SK-N-SH (cell line): ENCODE results near the gene FBLIM1. TPM values are rescaled to one million over a fixed set of nuclear protein-coding genes. Genes with fewer than 3 reads are reported as not detected.

Source experiments
- CTCF ChIA-PET: fragments of 300-600, 350-600 bp; formaldehyde crosslinking; extraction: SDS; loops from one replicate; lab custom pipeline; 2021; lab: Yijun Ruan, JAX
- POLR2A ChIA-PET: fragments of 350-600 bp; sonication (Branson Sonifier 250); formaldehyde crosslinking; extraction: SDS; loops from one replicate; lab custom pipeline; 2020; ENCODE audit warnings: antibody characterized with exemption, inconsistent platforms; lab: Yijun Ruan, JAX
- DNase-seq: peaks from one replicate; pipeline ENCODE4 v3.0.0; 2012
- H2AFZ ChIP-seq: fragments of 200-600 bp; sonication (generic); 2 replicates; pipeline ENCODE4 v1.8.1; 2016; ENCODE audit warnings: antibody characterized with exemption, mild to moderate bottlenecking, low read depth
- H3F3A ChIP-seq: fragments of 200-600 bp; sonication (generic); replicated peaks from 2 replicates; pipeline ENCODE3; 2016; ENCODE audit warnings: antibody characterized with exemption, mild to moderate bottlenecking; ENCODE audit not compliant: insufficient read depth
- H3K27ac ChIP-seq, 2 experiments: fragments of 200-500 bp in 1 of 2; fragments of 200-600 bp in 1 of 2; sonication (Bioruptor generic) in 1 of 2; sonication (generic), shearing (Covaris generic) in 1 of 2; 2 replicates each; pipeline versions ENCODE4 v1.5.1 to v1.6.1; 2014 to 2016; ENCODE audit warnings: low read depth in 2 of 2, inconsistent platforms in 1 of 2, low read length in 1 of 2, mild to moderate bottlenecking in 1 of 2, mixed read lengths in 1 of 2
- H3K27me3 ChIP-seq: fragments of 200-600 bp; sonication (generic), shearing (Covaris generic); 2 replicates; pipeline ENCODE4 v1.6.1; 2016; ENCODE audit warnings: mixed run types; ENCODE audit not compliant: insufficient read depth
- H3K36me3 ChIP-seq, 2 experiments: fragments of 200-500 bp in 1 of 2; fragments of 200-600 bp in 1 of 2; sonication (Bioruptor generic) in 1 of 2; sonication (generic) in 1 of 2; replicated peaks in 1 of 2; 2 replicates each; pipeline versions ENCODE3 to v1.5.1; 2014 to 2016; ENCODE audit warnings: low read length in 1 of 2, mild to moderate bottlenecking in 1 of 2; ENCODE audit not compliant: insufficient read depth in 2 of 2, control insufficient read depth in 1 of 2
- H3K4me1 ChIP-seq, 2 experiments: fragments of 200-500 bp in 1 of 2; fragments of 200-600 bp in 1 of 2; sonication (Bioruptor generic) in 1 of 2; sonication (generic), shearing (Covaris generic) in 1 of 2; 2 replicates each; pipeline versions ENCODE4 v1.5.1 to v1.6.1; 2014 to 2016; ENCODE audit warnings: low read depth in 1 of 2, low read length in 1 of 2, mixed run types in 1 of 2; ENCODE audit not compliant: insufficient read depth in 2 of 2, control insufficient read depth in 1 of 2
- H3K4me2 ChIP-seq: fragments of 200-600 bp; sonication (generic), shearing (Covaris generic); 2 replicates; pipeline ENCODE4 v1.6.1; 2017; ENCODE audit warnings: mixed run types
- H3K4me3 ChIP-seq, 2 experiments: fragments of 200-500 bp in 1 of 2; fragments of 200-600 bp in 1 of 2; sonication (Bioruptor generic) in 1 of 2; sonication (generic), shearing (Covaris generic) in 1 of 2; 2 replicates each; pipeline versions ENCODE4 v1.5.1 to v1.8.1; 2014 to 2016; ENCODE audit warnings: low read depth in 2 of 2, inconsistent platforms in 1 of 2, low read length in 1 of 2, mild to moderate bottlenecking in 1 of 2, mixed read lengths in 1 of 2, moderate library complexity in 1 of 2
- H3K79me2 ChIP-seq: fragments of 200-600 bp; sonication (generic); 2 replicates; pipeline ENCODE4 v1.8.1; 2017; ENCODE audit warnings: mild to moderate bottlenecking; ENCODE audit not compliant: insufficient read depth
- H3K9ac ChIP-seq: fragments of 200-600 bp; sonication (generic); 2 replicates; pipeline ENCODE4 v1.6.1; 2017; ENCODE audit warnings: mixed run types
- H3K9me2 ChIP-seq: fragments of 200-600 bp; sonication (generic); 2 replicates; pipeline ENCODE4 v1.6.1; 2017; ENCODE audit warnings: mixed run types
- H3K9me3 ChIP-seq: fragments of 200-600 bp; sonication (generic); 2 replicates; pipeline ENCODE4 v1.6.1; 2017; ENCODE audit warnings: mixed run types, mild to moderate bottlenecking, moderate library complexity
- H4K20me1 ChIP-seq: fragments of 200-600 bp; sonication (generic); 2 replicates; pipeline ENCODE4 v1.6.1; 2017; ENCODE audit warnings: mild to moderate bottlenecking, mixed run types; ENCODE audit not compliant: insufficient read depth
- CHD2 ChIP-seq: fragments of 150-350 bp; IDR thresholded peaks from 2 replicates; pipeline ENCODE4 v1.6.1; 2018; ENCODE audit warnings: low read length; ENCODE audit not compliant: partially characterized antibody
- ELF1 ChIP-seq: IDR thresholded peaks from 2 replicates; pipeline ENCODE4 v1.4.0; 2012
- EP300 ChIP-seq, 2 experiments: IDR thresholded peaks; 2 replicates each; pipeline versions ENCODE4 v1.4.0 to v1.6.1; 2012; ENCODE audit warnings: borderline replicate concordance in 1 of 2, low read depth in 1 of 2, low read length in 1 of 2
- EZH2phosphoT487 ChIP-seq: fragments of 200-600 bp; sonication (generic); IDR thresholded peaks from 2 replicates; pipeline ENCODE4 v1.6.1; 2017; ENCODE audit warnings: low read depth, mixed run types, mild to moderate bottlenecking, antibody characterized with exemption, moderate library complexity, borderline replicate concordance
- FOSL2 ChIP-seq: IDR thresholded peaks from 2 replicates; pipeline ENCODE4 v1.4.0; 2012; ENCODE audit warnings: low read depth, mild to moderate bottlenecking, moderate library complexity, borderline replicate concordance
- FOXJ3 ChIP-seq: sonication (generic); formaldehyde crosslinking; IDR thresholded peaks from 2 replicates; pipeline ENCODE4 v1.5.1; 2020; ENCODE audit warnings: mild to moderate bottlenecking, missing genetic modification reagents
- GABPA ChIP-seq: IDR thresholded peaks from 2 replicates; pipeline ENCODE4 v1.4.0; 2012; ENCODE audit warnings: low read depth, mild to moderate bottlenecking
- JUND ChIP-seq: IDR thresholded peaks from 2 replicates; pipeline ENCODE4 v1.4.0; 2012
- MXI1 ChIP-seq: IDR thresholded peaks from 2 replicates; pipeline ENCODE4 v1.6.1; 2012; ENCODE audit warnings: mild to moderate bottlenecking, low read depth, low read length, improper control_type of control experiment
- NFIC ChIP-seq: IDR thresholded peaks from 2 replicates; pipeline ENCODE4 v1.4.0; 2012; ENCODE audit warnings: borderline replicate concordance
- NRF1 ChIP-seq: IDR thresholded peaks from 2 replicates; pipeline ENCODE4 v1.6.1; 2012; ENCODE audit warnings: low read depth, mild to moderate bottlenecking, low read length
- RAD21 ChIP-seq: IDR thresholded peaks from 2 replicates; pipeline ENCODE4 v1.6.1; 2012; ENCODE audit warnings: mild to moderate bottlenecking, low read length
- REST ChIP-seq: IDR thresholded peaks from 2 replicates; pipeline ENCODE4 v1.6.1; 2012; ENCODE audit warnings: mild to moderate bottlenecking, low read depth, low read length, moderate library complexity
- RFX5 ChIP-seq: IDR thresholded peaks from 2 replicates; pipeline ENCODE4 v1.6.1; 2012; ENCODE audit warnings: mild to moderate bottlenecking, improper control_type of control experiment, low read length
- RXRA ChIP-seq: IDR thresholded peaks from 2 replicates; pipeline ENCODE4 v1.4.0; 2012; ENCODE audit warnings: low read depth, mild to moderate bottlenecking, borderline replicate concordance
- SIN3A ChIP-seq: IDR thresholded peaks from 2 replicates; pipeline ENCODE4 v1.6.1; 2012; ENCODE audit warnings: low read depth, mild to moderate bottlenecking, low read length, moderate library complexity, borderline replicate concordance
- TCF12 ChIP-seq: IDR thresholded peaks from 2 replicates; pipeline ENCODE4 v1.4.0; 2012
- TEAD4 ChIP-seq: IDR thresholded peaks from 2 replicates; pipeline ENCODE4 v1.4.0; 2012; ENCODE audit warnings: mild to moderate bottlenecking, borderline replicate concordance; ENCODE audit not compliant: insufficient read depth
- USF2 ChIP-seq: fragments of 150-350 bp; IDR thresholded peaks from 2 replicates; pipeline ENCODE4 v1.6.1; 2017; ENCODE audit warnings: antibody characterized with exemption, low read length, low read depth, borderline replicate concordance
- YY1 ChIP-seq: IDR thresholded peaks from 2 replicates; pipeline ENCODE4 v1.4.0; 2012; ENCODE audit warnings: low read depth, mild to moderate bottlenecking
- WGBS: methylation state at CpG from one replicate; pipeline ENCODE4 v1.1.6; 2017; ENCODE audit warnings: low lambda C conversion rate; 5-methylcytosine and 5-hydroxymethylcytosine counted together
- polyA plus RNA-seq, 3 experiments: library from polyadenylated mRNA; depleted of rRNA; stranded (reverse); fragments of >200 nt; gene quantifications; 2 replicates each; pipeline ENCODE4 v1.2.3, GENCODE V29; 2012
- TF ChIP-seq, protein P1 (sequence below): IDR thresholded peaks from 2 replicates; pipeline ENCODE4; 2012
- TF ChIP-seq, protein P2 (sequence below): IDR thresholded peaks from 2 replicates; pipeline ENCODE4 v1.4.0; 2012; ENCODE audit warnings: low read depth
- TF ChIP-seq, protein P3 (sequence below): IDR thresholded peaks from 2 replicates; pipeline ENCODE4 v1.4.0; 2012; ENCODE audit warnings: low read depth, borderline replicate concordance

Gene FBLIM1
- polyA plus RNA-seq, 1 of the 3 experiments (the other 2 are of a cell fraction): 89.8 TPM

DNA sequence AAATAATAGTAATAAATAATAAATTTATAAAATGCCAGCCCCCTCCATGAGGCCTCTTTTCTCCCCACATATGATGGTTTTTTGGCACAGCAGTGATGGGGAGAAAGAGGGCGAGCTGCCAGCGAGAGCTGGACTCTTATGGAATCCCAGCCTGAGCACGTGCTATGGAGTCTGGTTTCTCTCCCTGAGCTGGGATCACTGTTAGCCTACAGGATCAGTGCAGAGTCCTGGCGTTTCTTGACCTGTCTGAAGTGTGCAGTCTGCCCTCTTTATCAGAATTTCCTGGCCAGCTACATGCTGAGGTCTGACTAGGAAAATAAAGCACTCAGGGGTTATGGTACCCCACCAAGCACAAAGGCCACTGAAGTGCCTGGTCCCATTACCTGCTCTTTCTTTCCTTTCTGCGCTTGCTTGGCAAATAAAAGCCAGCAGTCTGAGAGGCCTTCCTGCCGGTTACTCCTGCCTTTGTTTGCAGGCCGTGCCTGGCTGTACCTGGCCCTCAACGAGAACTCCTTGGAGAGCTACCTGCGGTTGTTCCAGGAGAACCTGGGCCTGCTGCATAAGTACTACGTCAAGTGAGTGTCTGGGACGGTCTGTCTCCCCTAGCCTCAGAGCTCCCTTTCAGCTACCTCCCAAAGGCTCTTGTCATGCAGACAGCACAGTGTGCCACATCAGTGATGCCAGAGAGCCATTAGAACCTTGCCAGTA lies 41.0 kb upstream of the FBLIM1 start:
- peaks cover 25% of the 10 kb centered on the region; the same call in 1 of the 2 replicates for H3K79me2 ChIP-seq
- ChIA-PET POLR2A (interaction anchor here (0.7 kb wide), 1 partner anchor 178 kb away, joined by 4 read pairs; no protein-coding TSS in a partner anchor), CTCF (interaction anchor here (1.2 kb wide), 2 partner anchors 10 to 74 kb away, joined by 3 to 4 read pairs; no protein-coding TSS in a partner anchor)
- H3K9me2 ChIP-seq: no peaks in the 10 kb centered on the region
- no peak overlapping the region for H3K4me2 ChIP-seq
- no peak overlapping the region for H3K9ac ChIP-seq
- no peaks in the 10 kb centered on the region for H3K4me1 ChIP-seq
- H3K36me3 ChIP-seq: peaks cover 4 to 43% of the 10 kb centered on the region in 2 experiments
- no peak overlapping the region for H3K4me3 ChIP-seq
- H3F3A ChIP-seq: no peaks in the 10 kb centered on the region
- H3K27ac ChIP-seq: no peak overlapping the region
- no peak for TF ChIP-seq JUND
- no peak for TF ChIP-seq RXRA
- no peak for TF ChIP-seq RFX5
- no peak for TF ChIP-seq RAD21
- no peak for TF ChIP-seq YY1
- no peak for TF ChIP-seq CHD2
- no peak for TF ChIP-seq TCF12
- TF ChIP-seq NRF1: no peak
- no peak for TF ChIP-seq EP300 (IDR thresholded peaks at IDR 0.05; ENCODE audit: borderline replicate concordance in 1 of 2, low read depth in 1 of 2, low read length in 1 of 2)
- no peak for TF ChIP-seq SIN3A
- no peak for TF ChIP-seq TEAD4
- TF ChIP-seq, protein P1, sequence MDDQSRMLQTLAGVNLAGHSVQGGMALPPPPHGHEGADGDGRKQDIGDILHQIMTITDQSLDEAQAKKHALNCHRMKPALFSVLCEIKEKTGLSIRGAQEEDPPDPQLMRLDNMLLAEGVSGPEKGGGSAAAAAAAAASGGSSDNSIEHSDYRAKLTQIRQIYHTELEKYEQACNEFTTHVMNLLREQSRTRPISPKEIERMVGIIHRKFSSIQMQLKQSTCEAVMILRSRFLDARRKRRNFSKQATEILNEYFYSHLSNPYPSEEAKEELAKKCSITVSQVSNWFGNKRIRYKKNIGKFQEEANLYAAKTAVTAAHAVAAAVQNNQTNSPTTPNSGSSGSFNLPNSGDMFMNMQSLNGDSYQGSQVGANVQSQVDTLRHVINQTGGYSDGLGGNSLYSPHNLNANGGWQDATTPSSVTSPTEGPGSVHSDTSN: no peak
- TF ChIP-seq, protein P2, sequence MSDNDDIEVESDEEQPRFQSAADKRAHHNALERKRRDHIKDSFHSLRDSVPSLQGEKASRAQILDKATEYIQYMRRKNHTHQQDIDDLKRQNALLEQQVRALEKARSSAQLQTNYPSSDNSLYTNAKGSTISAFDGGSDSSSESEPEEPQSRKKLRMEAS: no peak
- TF ChIP-seq FOSL2: no peak
- TF ChIP-seq GABPA: no peak
- no peak for TF ChIP-seq USF2
- TF ChIP-seq ELF1: no peak
- 98% methylated on average over 11 of the region's 11 CpGs for whole genome bisulfite sequencing
- peaks cover 9% of the 10 kb centered on the region; the same call in 1 of the 2 replicates for H4K20me1 ChIP-seq
- no peak for DNase-seq
- H2AFZ ChIP-seq: no peak overlapping the region
- no peaks in the 10 kb centered on the region for H3K27me3 ChIP-seq
- no peaks in the 10 kb centered on the region for H3K9me3 ChIP-seq

DNA sequence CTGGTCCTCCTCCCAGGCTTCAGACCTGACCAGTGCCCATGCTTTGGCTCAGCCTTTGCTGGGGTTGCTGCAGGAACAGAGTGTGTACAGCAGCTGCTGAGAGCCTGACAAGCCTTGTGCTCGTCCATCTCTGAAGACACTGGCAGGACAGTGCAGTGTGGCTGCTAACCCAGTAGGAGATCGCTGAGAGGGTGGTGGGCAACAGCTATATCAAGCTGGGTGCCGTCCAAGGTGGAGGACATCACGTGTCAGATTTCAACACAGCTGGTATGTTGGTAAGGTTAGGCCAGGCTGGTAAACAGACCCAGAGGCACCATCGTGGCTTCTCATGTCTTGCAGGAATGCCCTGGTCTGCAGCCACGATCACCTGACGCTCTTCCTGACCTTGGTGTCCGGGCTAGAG lies 40.4 kb upstream of the FBLIM1 start:
- 90% methylated on average over 8 of the region's 8 CpGs for WGBS
- Histone ChIP-seq H3K36me3 (peaks cover 4 to 47% of the 10 kb centered on the region in 2 experiments), H3K4me1 (no peaks in the 10 kb centered on the region), H2AFZ (no peak overlapping the region), H3F3A (no peaks in the 10 kb centered on the region), H3K9me3 (no peaks in the 10 kb centered on the region), H3K9ac (no peak overlapping the region), H3K27ac (no peak overlapping the region), H3K9me2 (no peaks in the 10 kb centered on the region), H3K4me3 (no peak overlapping the region), H3K27me3 (no peaks in the 10 kb centered on the region), H3K4me2 (no peak overlapping the region), H3K79me2 (peaks cover 18% of the 10 kb centered on the region; the same call in 1 of the 2 replicates), H4K20me1 (peaks cover 9% of the 10 kb centered on the region; the same call in 1 of the 2 replicates)
- DNase-seq: no peak
- CTCF ChIA-PET: interaction anchor here (1.2 kb wide), 2 partner anchors 23 to 74 kb away, joined by 4 read pairs; no protein-coding TSS in a partner anchor
- POLR2A ChIA-PET: interaction anchor here (0.7 kb wide), 1 partner anchor 179 kb away, joined by 4 read pairs; no protein-coding TSS in a partner anchor
- no peak for TF ChIP-seq MXI1
- TF ChIP-seq TCF12: no peak
- no peak for TF ChIP-seq NFIC
- TF ChIP-seq FOSL2: no peak
- TF ChIP-seq, protein P3, sequence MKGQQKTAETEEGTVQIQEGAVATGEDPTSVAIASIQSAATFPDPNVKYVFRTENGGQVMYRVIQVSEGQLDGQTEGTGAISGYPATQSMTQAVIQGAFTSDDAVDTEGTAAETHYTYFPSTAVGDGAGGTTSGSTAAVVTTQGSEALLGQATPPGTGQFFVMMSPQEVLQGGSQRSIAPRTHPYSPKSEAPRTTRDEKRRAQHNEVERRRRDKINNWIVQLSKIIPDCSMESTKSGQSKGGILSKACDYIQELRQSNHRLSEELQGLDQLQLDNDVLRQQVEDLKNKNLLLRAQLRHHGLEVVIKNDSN: no peak
- no peak for TF ChIP-seq REST
- no peak for TF ChIP-seq FOXJ3 (CRISPR knock-in tag)
- no peak for TF ChIP-seq EZH2phosphoT487
